HUES48 (cell line): ENCODE data around the gene BTBD9.
"Not testable (repeated sequence)": the region's sequence is repeated elsewhere in the genome, so short reads cannot be mapped to it uniquely, and the experiment has no call there.

Experiments
- H3K27ac ChIP-seq: one replicate; pipeline ENCODE4 v1.7.0; 2013; ENCODE audit warnings: low read depth, low read length, inconsistent platforms
- H3K27me3 ChIP-seq: 2 replicates; pipeline ENCODE4 v1.6.1; 2013; ENCODE audit warnings: mild to moderate bottlenecking, low read length; ENCODE audit not compliant: control insufficient read depth, insufficient read depth
- H3K36me3 ChIP-seq: 2 replicates; pipeline ENCODE4 v1.6.1; 2013; ENCODE audit warnings: low read length; ENCODE audit not compliant: control insufficient read depth, insufficient read depth
- H3K4me1 ChIP-seq: 2 replicates; pipeline ENCODE4 v1.6.1; 2013; ENCODE audit warnings: mild to moderate bottlenecking, low read length; ENCODE audit not compliant: control insufficient read depth, insufficient read depth
- H3K4me3 ChIP-seq: 2 replicates; pipeline ENCODE4 v1.5.1; 2013; ENCODE audit warnings: mild to moderate bottlenecking, low read depth, low read length
- H3K9ac ChIP-seq: 2 replicates; pipeline ENCODE4 v1.6.1; 2013; ENCODE audit warnings: mild to moderate bottlenecking, low read depth, low read length, moderate library complexity
- H3K9me3 ChIP-seq: 2 replicates; pipeline ENCODE4 v1.6.1; 2013; ENCODE audit warnings: low read length; ENCODE audit not compliant: control insufficient read depth, insufficient read depth

BTBD9 gene

GRCh38 chr6:38354037-38354381, 285.7 kb downstream of the BTBD9 start:
- H3K9ac ChIP-seq: no peak overlapping the region
- no peak overlapping the region for H3K4me3 ChIP-seq
- H3K27ac ChIP-seq: no peak overlapping the region
- peaks cover 17% of the 10 kb centered on the region for H3K4me1 ChIP-seq
- no peaks in the 10 kb centered on the region for H3K27me3 ChIP-seq
- H3K9me3 ChIP-seq: no peaks in the 10 kb centered on the region
- no peaks in the 10 kb centered on the region for H3K36me3 ChIP-seq

GRCh38 chr6:38353310-38354036, 286.3 kb downstream of the BTBD9 start:
- H3K9ac ChIP-seq: no peak overlapping the region
- H3K4me3 ChIP-seq: no peak overlapping the region
- no peaks in the 10 kb centered on the region for H3K27me3 ChIP-seq
- peaks cover 17% of the 10 kb centered on the region for H3K4me1 ChIP-seq
- H3K9me3 ChIP-seq: no peaks in the 10 kb centered on the region
- H3K27ac ChIP-seq: no peak overlapping the region
- H3K36me3 ChIP-seq: no peaks in the 10 kb centered on the region

GRCh38 chr6:38352636-38353035, 287.1 kb downstream of the BTBD9 start:
- H3K4me3 ChIP-seq: no peak overlapping the region

GRCh38 chr6:38350942-38351341, 288.8 kb downstream of the BTBD9 start:
- H3K27ac ChIP-seq: peak overlapping the region; percentile 62
- H3K4me1 ChIP-seq: peaks cover 30% of the 10 kb centered on the region
- no peak overlapping the region for H3K4me3 ChIP-seq
- H3K9ac ChIP-seq: no peak overlapping the region
- no peaks in the 10 kb centered on the region for H3K9me3 ChIP-seq
- no peaks in the 10 kb centered on the region for H3K27me3 ChIP-seq
- H3K36me3 ChIP-seq: no peaks in the 10 kb centered on the region

More at GRCh38 chr6:38352636-38353035, 287.1 kb downstream of the BTBD9 start:
- Histone ChIP-seq H3K9ac (no peak overlapping the region), H3K4me1 (peaks cover 17% of the 10 kb centered on the region), H3K27ac (no peak overlapping the region), H3K9me3 (no peaks in the 10 kb centered on the region), H3K36me3 (no peaks in the 10 kb centered on the region), H3K27me3 (no peaks in the 10 kb centered on the region)

- Histone ChIP-seq H3K27me3 (no peaks in the 10 kb centered on the region), H3K4me1 (peaks cover 30% of the 10 kb centered on the region), H3K36me3 (no peaks in the 10 kb centered on the region), H3K27ac (no peak overlapping the region), H3K9me3 (no peaks in the 10 kb centered on the region), H3K9ac (no peak overlapping the region), H3K4me3 (no peak overlapping the region)
These were observed 289.5 kb downstream of the BTBD9 start for GRCh38 chr6:38350220-38350619.

- H3K4me1 ChIP-seq: peaks cover 30% of the 10 kb centered on the region
- no peak overlapping the region for H3K4me3 ChIP-seq
- H3K36me3 ChIP-seq: no peaks in the 10 kb centered on the region
- no peaks in the 10 kb centered on the region for H3K27me3 ChIP-seq
- H3K9ac ChIP-seq: no peak overlapping the region
- H3K27ac ChIP-seq: no peak overlapping the region
- no peaks in the 10 kb centered on the region for H3K9me3 ChIP-seq
These were observed 289.9 kb downstream of the BTBD9 start for GRCh38 chr6:38349795-38350194.

- Histone ChIP-seq H3K4me1 (peaks cover 30% of the 10 kb centered on the region), H3K36me3 (no peaks in the 10 kb centered on the region), H3K9me3 (no peaks in the 10 kb centered on the region), H3K27me3 (no peaks in the 10 kb centered on the region), H3K9ac (no peak overlapping the region), H3K27ac (no peak overlapping the region), H3K4me3 (no peak overlapping the region)
These were observed 290.5 kb downstream of the BTBD9 start for GRCh38 chr6:38349221-38349620.

- Histone ChIP-seq H3K36me3 (no peaks in the 10 kb centered on the region), H3K9ac (no peak overlapping the region), H3K27ac (no peak overlapping the region), H3K9me3 (no peaks in the 10 kb centered on the region), H3K4me1 (peaks cover 30% of the 10 kb centered on the region), H3K4me3 (no peak overlapping the region), H3K27me3 (no peaks in the 10 kb centered on the region)
These were observed 291.4 kb downstream of the BTBD9 start for GRCh38 chr6:38348371-38348770.

GRCh38 chr6:38347829-38348228, 291.9 kb downstream of the BTBD9 start:
- not testable (repeated sequence) for H3K9ac ChIP-seq, H3K27ac ChIP-seq, H3K36me3 ChIP-seq, H3K9me3 ChIP-seq, H3K4me3 ChIP-seq, H3K27me3 ChIP-seq
- peaks cover 30% of the 10 kb centered on the region for H3K4me1 ChIP-seq

GRCh38 chr6:38346291-38347079, 293.2 kb downstream of the BTBD9 start:
- H3K4me1 ChIP-seq: peaks cover 30% of the 10 kb centered on the region
- H3K9ac ChIP-seq: no peak overlapping the region
- H3K27me3 ChIP-seq: no peaks in the 10 kb centered on the region
- H3K9me3 ChIP-seq: no peaks in the 10 kb centered on the region
- H3K27ac ChIP-seq: peak overlapping the region; percentile 49
- H3K36me3 ChIP-seq: no peaks in the 10 kb centered on the region
- no peak overlapping the region for H3K4me3 ChIP-seq

GRCh38 chr6:38345586-38345985, 294.1 kb downstream of the BTBD9 start:
- Histone ChIP-seq H3K36me3 (no peaks in the 10 kb centered on the region), H3K9me3 (no peaks in the 10 kb centered on the region), H3K27ac (no peak overlapping the region), H3K4me1 (peaks cover 23% of the 10 kb centered on the region), H3K27me3 (no peaks in the 10 kb centered on the region), H3K9ac (no peak overlapping the region), H3K4me3 (no peak overlapping the region)
